ENCODE measurements around the gene KDSR.
"Not testable (repeated sequence)": the region's sequence is repeated elsewhere in the genome, so short reads cannot be mapped to it uniquely, and the experiment has no call there.

KDSR gene

DNA sequence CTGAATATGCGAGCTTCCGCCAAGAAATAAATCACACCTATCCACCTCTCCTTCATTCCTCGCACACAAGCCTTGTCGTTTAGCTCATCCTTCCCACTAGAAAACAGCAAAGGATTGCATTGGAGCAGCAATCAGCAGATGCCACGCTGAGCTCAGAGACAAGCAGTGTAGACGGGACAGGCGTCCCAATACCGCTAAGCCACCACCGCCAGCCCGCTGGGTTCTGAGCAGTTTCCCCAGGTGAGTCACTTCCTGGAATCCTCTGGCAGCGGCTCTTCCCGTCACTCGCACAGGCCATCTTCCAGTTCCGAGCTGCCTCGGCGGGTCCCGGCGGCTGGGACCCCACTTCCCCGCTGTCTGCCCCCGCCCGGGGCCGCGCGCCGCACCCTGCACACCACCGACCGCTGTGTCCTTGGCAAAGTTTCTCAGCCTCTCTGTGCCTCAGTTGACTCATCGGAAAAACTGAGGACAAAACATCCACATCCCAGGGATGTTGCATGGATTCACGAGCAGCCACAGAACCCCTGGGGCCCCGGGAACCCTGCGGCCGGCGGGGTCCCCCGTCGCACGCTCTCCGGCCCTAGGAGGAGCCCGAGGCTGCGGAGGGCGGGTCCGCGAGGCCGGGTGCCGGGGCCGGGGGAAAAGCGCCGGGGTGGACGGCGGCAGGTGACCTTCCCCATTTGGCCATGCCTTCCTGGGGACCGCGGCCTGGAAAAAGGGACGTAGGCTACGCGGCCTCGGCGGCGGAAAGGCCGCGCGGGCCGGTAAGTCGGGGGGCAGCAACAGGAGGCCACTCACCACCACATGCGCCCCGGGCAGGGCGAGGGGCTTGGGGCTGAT, 573 bp downstream of the KDSR start:
- DNase-seq = peak in 32 of 58 donors; percentile 4 to 68 (median 34)

DNA sequence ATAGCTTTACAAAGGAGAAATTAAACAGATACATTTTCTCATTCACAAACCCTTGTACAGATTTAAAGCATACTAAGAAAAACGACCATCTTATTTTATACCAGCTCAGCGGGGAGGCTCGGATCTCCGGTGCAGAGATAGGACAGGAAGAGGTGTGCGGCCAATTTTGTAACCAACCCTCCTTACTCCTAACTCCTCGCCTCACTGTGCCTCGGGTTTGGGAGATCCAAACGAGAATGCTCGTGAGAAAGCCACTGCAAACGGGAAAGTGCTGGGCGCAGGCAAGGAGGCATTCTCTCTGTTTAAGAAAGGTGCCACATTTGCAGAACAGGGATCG, 1.2 kb downstream of the KDSR start:
- peak in 13 of 58 donors; percentile 2 to 51 (median 23) for DNase-seq

DNA sequence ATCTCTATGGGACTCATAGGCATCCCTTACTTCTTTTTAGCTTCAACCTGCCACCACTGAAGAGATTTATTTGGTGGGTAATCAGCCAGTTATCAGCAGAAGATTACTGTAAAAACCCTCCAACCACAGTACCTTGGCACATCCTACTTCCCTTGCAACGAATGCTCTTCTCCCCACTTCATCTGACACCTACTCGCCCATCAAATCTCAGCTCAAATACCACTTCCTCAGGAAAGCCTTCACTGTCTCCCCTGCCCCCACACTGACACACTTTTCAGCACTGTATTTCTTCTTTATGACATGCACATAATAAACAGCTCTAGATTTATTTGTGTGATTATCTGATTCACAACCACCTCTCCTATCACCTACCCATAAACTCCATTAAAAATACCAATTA, 3.1 kb downstream of the KDSR start:
- DNase-seq = no peak

DNA sequence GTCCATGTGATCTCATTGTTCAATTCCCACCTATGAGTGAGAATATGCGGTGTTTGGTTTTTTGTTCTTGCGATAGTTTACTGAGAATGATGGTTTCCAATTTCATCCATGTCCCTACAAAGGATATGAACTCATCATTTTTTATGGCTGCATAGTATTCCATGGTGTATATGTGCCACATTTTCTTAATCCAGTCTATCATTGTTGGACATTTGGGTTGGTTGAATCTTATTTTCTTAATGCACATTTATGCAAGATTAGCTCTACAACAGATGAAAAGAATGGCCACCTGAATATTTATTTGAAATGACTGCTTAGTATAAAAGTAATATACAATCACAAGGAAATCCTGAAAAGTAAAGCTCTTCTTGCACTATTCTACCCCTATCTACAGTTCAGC, 3.6 kb downstream of the KDSR start:
- not testable (repeated sequence) for DNase-seq

DNA sequence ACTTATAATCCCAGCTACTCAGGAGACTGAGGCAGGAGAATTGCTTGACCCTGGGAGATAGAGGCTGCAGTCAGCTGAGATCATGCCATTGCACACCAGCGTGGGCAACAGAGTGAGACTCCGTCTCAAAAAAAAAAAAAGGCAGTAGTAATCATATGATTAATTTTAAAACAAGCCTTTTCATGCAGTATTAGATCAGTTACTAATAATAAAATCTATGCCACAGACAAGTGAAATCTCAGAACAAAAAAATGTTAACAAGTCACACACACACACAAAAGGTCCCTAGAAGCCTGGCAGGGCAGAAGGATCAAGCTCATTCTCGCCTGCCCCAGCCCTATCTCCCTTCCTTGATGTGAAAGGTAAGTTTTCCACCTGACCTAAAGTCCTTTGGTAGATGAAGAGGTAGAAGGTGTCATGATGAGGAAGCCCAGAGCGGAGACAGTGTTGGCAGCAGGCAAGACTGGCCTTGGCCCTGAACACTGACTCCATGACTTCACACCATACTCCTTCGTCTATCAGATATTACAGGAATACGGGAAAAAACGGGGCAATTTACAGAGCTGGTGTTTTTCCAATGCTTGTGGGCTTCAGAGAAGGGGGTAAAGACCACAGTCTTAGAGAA, 10.6 kb downstream of the KDSR start:
- no peak for DNase-seq

DNA sequence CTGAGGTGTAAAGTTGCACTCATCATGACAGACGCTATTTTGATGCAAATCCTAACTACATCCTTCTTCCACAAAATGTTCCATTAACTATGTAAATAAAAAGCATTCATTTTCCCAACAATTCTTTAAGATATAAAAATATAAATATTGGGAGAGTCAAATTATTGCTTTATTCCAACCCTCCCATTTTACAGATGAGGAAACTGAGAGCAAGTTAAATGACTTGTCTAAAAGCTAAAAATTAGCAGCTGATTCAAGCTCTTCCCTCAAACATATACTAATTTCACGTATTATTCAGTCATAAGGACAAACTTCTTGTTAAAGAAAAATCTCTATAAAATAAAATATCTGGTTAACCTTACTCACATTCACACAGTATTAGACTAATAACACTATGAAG, 16.8 kb downstream of the KDSR start:
- DNase-seq = no peak

DNA sequence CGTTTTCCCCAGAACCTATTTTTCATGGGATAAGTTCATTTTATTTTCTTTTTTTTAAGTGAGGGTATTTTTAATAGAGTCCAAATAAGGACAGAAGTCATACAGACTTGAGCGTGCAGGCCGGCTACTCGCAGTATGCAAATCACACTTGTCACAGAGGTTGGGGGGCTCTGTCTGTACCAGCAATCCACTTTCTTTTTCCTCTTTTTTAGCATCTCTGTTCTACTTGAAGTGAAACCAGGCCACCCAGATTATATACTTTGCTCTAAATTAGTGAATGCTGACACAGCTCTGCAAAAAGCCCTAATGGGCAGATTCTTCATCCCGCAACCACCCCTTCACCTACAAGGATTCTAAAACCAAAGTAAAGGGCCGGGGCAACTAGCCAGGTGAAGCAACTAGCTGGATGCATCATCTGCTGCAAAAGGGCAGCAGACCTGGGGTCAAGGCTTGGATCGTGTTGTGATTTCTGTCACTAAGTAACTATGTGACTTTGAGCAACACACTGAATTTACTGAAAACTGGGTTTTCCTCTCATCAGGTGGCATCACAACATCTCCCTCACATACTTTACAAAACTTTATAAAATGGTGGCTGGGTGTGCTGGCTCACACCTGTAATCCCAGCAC, 18.4 kb downstream of the KDSR start:
- no peak for DNase-seq

DNA sequence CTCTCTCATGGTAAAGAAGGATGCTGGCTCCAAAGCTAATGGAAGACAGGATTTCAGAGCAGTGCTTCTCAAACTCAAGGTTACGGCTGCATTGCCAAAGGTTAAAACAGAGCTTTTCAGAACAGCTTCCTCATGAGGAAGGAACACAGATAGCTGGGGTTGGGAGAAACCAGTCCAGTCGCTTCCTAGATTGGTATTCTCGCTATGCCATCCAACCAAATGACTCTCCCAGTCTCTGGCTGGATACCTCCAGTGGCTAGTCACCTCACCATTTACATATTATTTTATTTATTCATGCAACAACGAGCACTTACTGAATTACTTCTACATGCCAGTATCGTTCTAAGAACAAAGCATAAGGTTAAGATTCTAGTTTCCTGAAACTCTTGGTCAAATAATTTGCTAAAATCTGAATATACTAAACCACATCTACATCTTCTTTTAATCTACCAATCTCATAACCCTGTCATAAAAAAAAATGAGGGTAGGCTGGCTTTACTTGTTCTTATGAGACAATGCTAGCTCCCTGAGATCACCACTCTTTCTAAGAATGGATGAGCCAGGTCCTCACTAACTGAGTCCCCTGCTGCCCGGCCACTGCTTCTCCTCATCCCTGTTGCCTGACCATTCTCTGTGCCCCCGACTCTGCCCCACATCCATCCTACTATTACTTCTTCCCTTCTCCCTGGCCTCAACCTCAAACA, 20.4 kb downstream of the KDSR start:
- no peak for DNase-seq

DNA sequence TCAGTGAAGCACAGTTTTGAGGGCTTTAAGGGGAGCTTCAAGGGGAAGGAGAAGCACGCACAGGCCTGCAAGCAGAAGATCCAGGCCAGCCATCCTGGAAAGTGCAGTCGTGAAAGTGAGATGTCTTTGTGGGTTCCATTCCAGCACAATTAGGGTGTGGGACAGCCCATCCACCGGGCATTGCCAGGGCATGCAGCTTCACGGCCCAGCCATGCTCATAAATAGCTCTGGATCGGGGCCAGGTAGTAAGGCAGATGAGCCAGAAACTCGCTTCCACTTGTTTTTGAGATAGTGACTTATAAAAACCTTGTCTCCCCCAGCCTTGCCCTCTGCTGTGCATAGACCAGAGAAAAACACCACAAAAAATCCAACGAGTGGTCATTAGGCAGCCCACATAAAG, 21.0 kb downstream of the KDSR start:
- DNase-seq = peak in 1 of 58 donors; percentile 7

DNA sequence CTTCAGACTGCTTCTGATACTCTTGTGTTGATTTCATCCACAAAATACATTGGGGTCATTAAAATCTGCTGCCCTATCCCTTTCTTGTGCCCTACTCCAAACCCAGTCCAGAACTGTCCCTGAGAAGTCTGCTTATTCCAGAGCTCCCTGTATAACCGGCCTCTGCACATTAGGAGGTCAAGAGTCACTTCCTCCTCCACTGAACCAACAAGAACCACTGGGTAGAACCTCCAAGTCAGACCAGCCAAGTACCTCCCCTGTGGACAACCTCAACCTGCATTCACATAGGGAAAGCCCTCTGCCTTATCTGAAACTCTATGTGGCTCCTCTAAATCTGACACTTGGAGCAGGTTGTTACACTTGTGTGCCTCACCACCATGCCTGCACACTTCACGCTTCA, 22.1 kb downstream of the KDSR start:
- no peak for DNase-seq

DNA sequence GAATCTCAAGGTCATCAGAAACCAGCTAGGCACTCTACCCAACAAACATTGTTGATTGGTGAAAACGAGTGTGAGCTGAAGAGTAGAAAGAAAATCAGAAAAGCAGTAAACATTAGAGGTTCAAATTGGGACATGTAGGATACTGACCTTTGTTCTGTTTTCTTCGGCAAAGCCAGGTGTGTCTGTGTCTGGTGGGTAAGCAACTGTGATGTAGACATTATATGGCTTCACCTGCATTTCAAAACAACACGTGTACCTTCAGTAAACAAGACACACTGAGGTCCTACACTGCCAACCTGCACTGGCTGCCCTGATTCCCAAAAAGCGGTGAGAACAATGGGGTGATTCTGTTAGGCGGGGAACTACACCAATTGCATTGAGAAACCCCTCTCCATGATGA, 22.7 kb downstream of the KDSR start:
- no peak for DNase-seq

DNA sequence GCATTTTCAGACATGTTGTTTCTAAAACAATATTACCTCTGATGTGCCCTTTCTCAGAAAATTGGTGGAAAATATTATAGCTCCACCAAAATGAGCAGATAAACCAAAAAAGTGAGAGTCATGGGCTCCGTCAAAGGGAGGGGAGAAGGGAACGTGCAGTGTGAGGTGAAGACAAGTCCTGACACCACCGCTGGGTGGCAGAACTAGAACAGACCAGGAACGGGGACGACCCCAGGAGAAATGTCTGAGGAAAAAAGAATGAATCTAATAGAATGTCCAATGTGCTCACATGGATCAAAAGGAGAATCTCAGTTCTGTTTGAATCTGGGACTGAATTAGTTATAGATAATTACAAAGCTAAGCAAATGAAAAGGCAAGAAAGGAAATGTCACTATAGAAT, 24.8 kb downstream of the KDSR start:
- DNase-seq = peak in 6 of 58 donors; percentile 2 to 25 (median 11)

DNA sequence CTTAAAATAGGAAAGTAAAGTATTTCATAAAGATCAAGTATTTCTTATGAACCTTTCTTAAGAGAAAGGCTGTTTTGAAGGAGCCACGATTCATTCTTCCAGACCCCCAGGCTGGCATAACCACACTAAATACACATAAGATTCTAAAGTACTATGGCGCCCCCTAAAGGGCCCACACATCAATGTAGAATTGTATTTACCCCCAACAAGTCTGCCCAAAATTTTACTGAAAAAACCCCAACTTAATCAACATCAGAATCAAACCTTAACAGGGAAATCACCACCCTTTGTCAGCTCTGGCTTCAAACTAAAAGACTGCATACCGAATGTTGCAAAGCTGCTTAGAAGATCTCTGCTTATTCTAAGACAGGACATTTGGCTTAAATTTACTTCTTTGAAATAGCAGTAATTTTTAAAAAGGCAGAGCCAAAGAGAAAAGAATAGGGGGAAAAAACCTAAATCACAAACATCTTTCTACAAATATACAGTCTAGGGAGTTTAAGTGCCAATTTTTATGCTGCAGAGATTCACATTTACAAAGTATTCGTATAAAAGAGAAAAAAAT, 27.0 kb downstream of the KDSR start:
- DNase-seq = peak in 9 of 58 donors; percentile 5 to 16 (median 15)

DNA sequence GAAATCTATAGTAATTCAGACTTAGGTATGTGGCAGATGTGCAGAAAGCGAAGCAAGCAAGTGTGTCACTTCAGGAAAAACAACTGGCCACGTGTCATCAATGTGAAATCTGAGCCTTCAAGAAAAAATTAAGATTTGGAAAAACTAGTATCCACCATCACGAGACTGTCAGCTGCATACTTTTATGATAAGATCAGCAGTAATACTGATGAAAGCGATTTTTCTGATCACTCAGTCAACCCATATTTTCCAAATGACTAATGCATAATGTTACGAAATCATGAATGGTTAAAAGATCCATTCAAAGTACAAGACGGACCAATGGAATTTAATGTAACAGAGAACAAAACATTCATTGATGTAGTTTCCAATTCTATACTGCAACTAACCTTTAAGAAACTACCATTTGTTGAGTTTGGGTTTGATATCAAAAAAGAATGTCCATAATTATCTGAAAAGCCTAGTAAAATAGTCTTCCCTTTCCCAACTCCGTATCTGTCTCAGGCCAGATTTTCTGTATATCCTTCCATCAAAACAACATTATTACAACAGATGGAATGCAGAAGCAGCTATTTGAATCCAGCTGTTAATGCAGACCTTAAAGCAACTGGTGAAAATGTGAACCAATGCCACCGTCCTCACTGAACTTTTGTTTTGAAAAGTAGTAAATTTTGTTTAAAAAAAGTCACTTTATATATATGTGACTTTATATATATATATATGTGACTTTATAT, 30.5 kb downstream of the KDSR start:
- no peak for DNase-seq

DNA sequence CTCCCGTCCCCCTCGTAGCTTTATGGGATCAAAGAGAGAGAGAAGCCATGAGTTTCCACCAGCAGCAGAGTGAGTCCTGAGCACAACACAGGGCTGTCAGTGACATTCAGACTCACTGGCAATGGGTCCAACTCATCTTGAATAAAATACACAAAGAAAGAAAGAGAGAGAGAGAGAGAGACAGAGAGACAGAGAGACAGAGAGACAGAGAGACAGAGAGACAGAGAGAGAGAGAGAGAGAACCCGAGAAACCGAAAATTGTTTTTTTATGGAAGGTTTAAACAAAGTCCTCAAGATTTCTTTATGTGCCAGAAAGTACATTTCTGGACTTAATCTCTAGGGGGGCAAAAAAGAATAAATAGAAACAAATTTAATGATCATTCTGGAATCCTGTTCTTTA, 35.9 kb downstream of the KDSR start:
- no peak for DNase-seq

DNA sequence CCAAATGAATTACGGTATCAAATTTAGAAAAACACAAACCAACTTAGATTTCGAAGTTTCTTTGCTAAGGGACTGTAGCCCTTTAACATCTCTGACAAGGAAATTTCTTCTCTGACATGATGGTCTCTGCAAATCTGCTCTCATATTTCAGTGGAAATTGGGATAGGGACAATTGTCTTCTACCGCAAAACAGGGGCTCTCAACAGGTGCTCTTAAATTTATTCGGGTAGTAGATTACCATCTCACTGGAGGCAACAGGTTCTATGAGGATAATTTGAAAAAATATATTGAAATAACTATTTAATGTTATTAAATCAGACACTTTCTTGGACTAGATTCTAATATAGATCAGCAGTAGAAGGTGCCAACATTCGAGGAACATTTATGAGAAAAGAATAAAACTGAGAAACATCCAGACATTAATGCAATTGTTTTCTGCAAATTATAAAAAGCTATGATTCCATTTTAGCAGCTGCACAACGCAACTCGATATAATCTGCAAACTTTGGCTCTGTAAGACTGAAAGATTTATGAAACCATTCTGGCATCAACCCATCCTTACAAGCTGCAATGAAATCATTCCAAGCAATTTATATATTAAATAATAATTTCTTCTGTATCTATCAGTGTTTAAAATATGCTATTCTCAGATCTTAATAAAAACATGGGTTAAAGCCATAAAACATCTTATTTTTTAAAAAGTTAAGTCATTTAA, 37.4 kb downstream of the KDSR start:
- DNase-seq = no peak

DNA sequence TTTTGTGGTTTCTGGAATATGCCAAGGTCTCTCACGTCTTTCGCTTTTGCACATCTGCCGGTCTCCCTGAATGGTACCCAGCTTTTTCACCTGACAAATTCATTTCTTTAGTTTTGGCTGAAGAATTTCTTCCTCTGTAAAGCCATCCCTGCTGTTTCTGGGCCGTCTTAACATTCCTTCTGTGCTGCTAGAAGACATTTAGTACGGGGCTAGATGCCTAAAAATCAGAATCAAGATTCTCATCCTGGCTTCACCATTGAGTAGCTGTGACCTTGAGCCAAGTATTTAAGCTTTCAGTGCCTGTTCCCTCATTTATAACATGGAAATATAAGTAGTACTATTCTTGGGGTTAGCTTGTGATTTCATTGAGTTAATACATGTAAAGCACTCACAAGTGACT, 41.0 kb downstream of the KDSR start:
- DNase-seq = no peak

DNA sequence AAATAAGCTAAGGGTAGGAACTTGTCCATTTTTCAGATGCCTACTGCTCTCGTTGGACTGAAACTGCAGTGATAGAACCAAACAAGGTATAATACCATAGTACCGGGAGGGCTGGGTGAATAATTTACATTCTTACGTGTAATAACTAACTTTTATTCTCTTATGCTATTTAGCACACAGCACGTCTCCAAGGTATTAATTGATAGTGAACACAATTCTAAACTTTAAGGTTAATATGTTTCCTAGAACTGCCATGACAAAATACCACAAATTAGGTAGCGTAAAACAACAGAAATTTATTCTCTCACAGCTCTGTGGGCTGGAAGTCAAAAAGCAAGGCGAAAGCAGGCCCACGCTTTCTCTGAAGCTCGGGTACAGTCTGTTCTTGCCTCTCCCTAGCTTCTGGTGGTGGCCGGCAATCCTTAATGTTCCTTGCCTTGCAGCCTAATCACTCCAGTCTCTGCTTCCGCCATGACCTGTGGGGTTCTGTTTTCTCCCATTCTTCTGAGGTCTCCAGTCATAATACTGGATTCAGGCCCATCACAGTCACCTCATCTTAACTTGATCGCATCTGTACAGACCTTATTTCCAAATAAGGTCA, 41.8 kb downstream of the KDSR start:
- no peak for DNase-seq

DNA sequence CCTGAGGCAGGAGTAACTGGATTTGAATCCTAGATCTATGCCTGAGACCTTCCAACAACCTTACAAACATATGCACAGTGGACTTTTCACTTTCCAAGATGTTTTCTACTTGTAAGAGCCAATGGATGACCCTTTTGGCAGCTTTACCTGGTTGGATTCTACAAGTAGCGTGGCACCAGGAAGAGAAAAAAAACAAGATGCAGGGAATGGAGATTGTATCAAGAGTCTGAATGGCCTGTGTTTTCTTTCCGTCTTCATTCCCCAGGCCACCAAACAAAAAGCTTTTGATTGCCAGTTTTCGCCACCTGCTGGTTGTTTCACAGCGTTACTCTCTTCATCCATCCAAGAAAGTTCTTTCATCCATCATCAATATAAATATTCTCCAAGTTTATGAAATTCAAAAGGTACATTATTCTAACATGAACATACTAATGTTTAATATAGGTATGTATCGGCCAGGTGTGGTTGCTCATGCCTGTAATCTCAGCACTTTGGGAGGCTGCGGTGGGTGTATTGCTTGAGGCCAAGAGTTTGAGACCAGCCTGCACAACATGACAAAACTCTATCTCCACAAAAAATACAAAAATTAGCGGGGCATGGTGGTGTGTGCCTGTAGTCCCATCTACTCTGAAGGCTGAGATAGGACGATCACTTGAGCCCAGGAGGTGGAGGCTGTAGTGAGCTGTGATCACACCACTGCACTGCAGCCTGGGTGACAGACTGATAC, 43.9 kb downstream of the KDSR start:
- DNase-seq = peak in 46 of 58 donors; percentile 11 to 79 (median 46)

All from anterior cingulate cortex (tissue), 58 donors.